A673 (cell line): ENCODE results near the gene CYFIP2. TPM values are rescaled to one million over a fixed set of nuclear protein-coding genes. Genes with fewer than 3 reads are reported as not detected.

ENCODE experiments used
- BruUV-seq: library from RNA; stranded (reverse); fragments of 400-500 nt; replicated peaks from 2 replicates; lab custom pipeline; 2021; lab: Mats Ljungman, UMichigan
- CTCF ChIA-PET: fragments of 300-600 bp; sonication (Branson Sonifier 250); formaldehyde crosslinking; loops from one replicate; lab custom pipeline; 2022; ENCODE audit warnings: antibody characterized with exemption; lab: Charles Lee
- POLR2A ChIA-PET: fragments of 300-600 bp; sonication (Branson Sonifier 250); formaldehyde crosslinking; loops from one replicate; lab custom pipeline; 2022; ENCODE audit warnings: antibody characterized with exemption; ENCODE audit not compliant: low non-redundant PET; lab: Charles Lee
- DNase-seq: peaks from one replicate; pipeline ENCODE4 v3.0.0-alpha.2; 2015; ENCODE audit warnings: low spot score
- H3K27ac ChIP-seq: fragments of 200-600 bp; sonication (generic); 2 replicates; pipeline ENCODE4 v1.5.1; 2016; ENCODE audit warnings: mixed run types, low read depth, mild to moderate bottlenecking, mixed read lengths, antibody characterized with exemption, low read length; ENCODE audit not compliant: poor library complexity, severe bottlenecking
- H3K27me3 ChIP-seq: fragments of 200-600 bp; sonication (generic); replicated peaks from 2 replicates; pipeline ENCODE4 v1.6.1; 2017; ENCODE audit warnings: mixed run types, low read depth, mild to moderate bottlenecking, mixed read lengths, antibody characterized with exemption, low read length; ENCODE audit not compliant: insufficient read depth, poor library complexity
- H3K36me3 ChIP-seq: fragments of 200-600 bp; sonication (generic); 2 replicates; pipeline ENCODE4 v1.6.1; 2016; ENCODE audit warnings: mixed run types, mild to moderate bottlenecking, mixed read lengths, antibody characterized with exemption, low read length; ENCODE audit not compliant: insufficient read depth, poor library complexity, severe bottlenecking
- H3K4me1 ChIP-seq: fragments of 200-600 bp; sonication (generic); 2 replicates; pipeline ENCODE4 v1.6.1; 2017; ENCODE audit warnings: mixed run types, mild to moderate bottlenecking, mixed read lengths, antibody characterized with exemption, low read length; ENCODE audit not compliant: insufficient read depth, poor library complexity, severe bottlenecking
- H3K4me3 ChIP-seq: fragments of 200-600 bp; sonication (generic); 2 replicates; pipeline ENCODE4 v1.5.1; 2016; ENCODE audit warnings: low read depth, mixed run types, mild to moderate bottlenecking, mixed read lengths, low read length; ENCODE audit not compliant: poor library complexity, severe bottlenecking
- H3K9me3 ChIP-seq: fragments of 200-600 bp; sonication (generic); 2 replicates; pipeline ENCODE4 v1.6.1; 2016; ENCODE audit warnings: mixed run types, low read depth, mild to moderate bottlenecking, mixed read lengths, antibody characterized with exemption, low read length; ENCODE audit not compliant: poor library complexity, severe bottlenecking
- CTCF ChIP-seq: fragments of 300-800, 200-600 bp; sonication (generic); conservative IDR thresholded peaks from 2 replicates; pipeline ENCODE4 v1.5.1; 2017; ENCODE audit warnings: low read depth, mild to moderate bottlenecking, antibody characterized with exemption, low read length, moderate library complexity, mixed read lengths
- EZH2 ChIP-seq: fragments of 200-600 bp; sonication (generic); IDR thresholded peaks from 2 replicates; pipeline ENCODE4 v1.6.1; 2017; ENCODE audit warnings: borderline replicate concordance, low read depth, mild to moderate bottlenecking, mixed read lengths, antibody characterized with exemption, low read length; ENCODE audit not compliant: poor library complexity, severe bottlenecking
- intact Hi-C: fragments of 100-400 bp; cut with micrococcal nuclease; formaldehyde crosslinking; loops from one replicate; pipeline ENCODE4 v1.10.0; 2022; ENCODE audit not compliant: unreplicated experiment
- total RNA-seq: library from RNA; stranded (reverse); gene quantifications from 2 replicates; pipeline ENCODE4 v1.2.3, GENCODE V29; 2021

Gene CYFIP2
- total RNA-seq, 1 experiment from 2014 or later: 17.2 TPM

DNA sequence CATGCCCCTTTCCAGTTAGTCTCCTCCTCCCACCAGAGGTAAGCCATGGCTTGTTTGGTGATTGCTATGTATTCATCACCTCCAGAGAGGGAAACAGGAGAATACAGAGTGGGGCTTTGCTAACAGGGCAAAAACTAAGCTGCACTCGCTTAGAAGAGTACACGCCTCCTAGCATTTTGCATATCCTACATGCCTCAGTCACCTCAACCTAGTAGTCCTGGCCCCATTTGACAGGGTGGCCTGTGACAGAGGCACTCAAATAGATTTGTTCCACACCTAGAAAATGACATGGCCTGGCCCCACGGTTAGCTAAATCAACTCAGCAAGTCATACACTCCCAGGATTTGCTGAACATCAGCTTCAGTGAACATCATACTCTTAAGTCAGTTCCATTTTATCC lies 90.7 kb downstream of the CYFIP2 start:
- H3K4me1 ChIP-seq: no peaks in the 10 kb centered on the region
- intact Hi-C loops: no loop called here
- no TSS peak for BruUV-seq
- no peak for DNase-seq
- H3K9me3 ChIP-seq: no peaks in the 10 kb centered on the region
- ChIA-PET CTCF (interaction anchor here (0.6 to 1.0 kb wide), 2 partner anchors 120 to 209 kb away, joined by 3 read pairs; no protein-coding TSS in a partner anchor), POLR2A (no interaction called here)
- no peak overlapping the region for H3K4me3 ChIP-seq
- TF ChIP-seq EZH2 (no peak), CTCF (no peak)
- H3K36me3 ChIP-seq: no peaks in the 10 kb centered on the region
- H3K27me3 ChIP-seq: no peaks in the 10 kb centered on the region
- H3K27ac ChIP-seq: no peak overlapping the region

GRCh38 chr5:157357823-157358222 lies 91.9 kb downstream of the CYFIP2 start:
- ChIA-PET POLR2A (no interaction called here), CTCF (no interaction called here)
- no peaks in the 10 kb centered on the region for H3K9me3 ChIP-seq
- no TSS peak for BruUV-seq
- no peak for DNase-seq
- no peaks in the 10 kb centered on the region for H3K4me1 ChIP-seq
- no peaks in the 10 kb centered on the region for H3K36me3 ChIP-seq
- H3K27ac ChIP-seq: no peak overlapping the region
- no peaks in the 10 kb centered on the region for H3K27me3 ChIP-seq
- TF ChIP-seq EZH2: no peak
- no peak for TF ChIP-seq CTCF
- intact Hi-C loops: no loop called here
- no peak overlapping the region for H3K4me3 ChIP-seq

GRCh38 chr5:157358871-157359270 lies 92.9 kb downstream of the CYFIP2 start:
- no peaks in the 10 kb centered on the region for H3K27me3 ChIP-seq
- no TSS peak for BruUV-seq
- H3K4me3 ChIP-seq: no peak overlapping the region
- H3K36me3 ChIP-seq: no peaks in the 10 kb centered on the region
- H3K27ac ChIP-seq: no peak overlapping the region
- POLR2A ChIA-PET: no interaction called here
- no peaks in the 10 kb centered on the region for H3K9me3 ChIP-seq
- CTCF ChIA-PET: no interaction called here
- no peak for DNase-seq
- H3K4me1 ChIP-seq: no peaks in the 10 kb centered on the region
- TF ChIP-seq EZH2 (no peak), CTCF (no peak)
- intact Hi-C loops: no loop called here
